HepG2 (cell line): ENCODE data around the gene ORM1. TPM values are rescaled to one million over a fixed set of nuclear protein-coding genes. Genes with fewer than 3 reads are reported as not detected.

Experiments
- DZIP1 ChIP-seq: sonication (generic); formaldehyde crosslinking; IDR thresholded peaks from 2 replicates; pipeline ENCODE4 v1.5.0; 2020; ENCODE audit warnings: mild to moderate bottlenecking, missing genetic modification reagents
- RFX5 ChIP-seq: IDR thresholded peaks from 2 replicates; pipeline ENCODE4 v1.6.1; 2011; ENCODE audit warnings: low read depth, low read length, improper control_type of control experiment
- ZHX2 ChIP-seq, 2 experiments: sonication (generic) in 1 of 2; formaldehyde crosslinking in 1 of 2; IDR thresholded peaks; 2 replicates each; pipeline versions ENCODE4 v1.6.1 to v1.9.0; 2014 to 2022; ENCODE audit warnings: antibody characterized with exemption in 1 of 2, borderline replicate concordance in 1 of 2, inconsistent platforms in 1 of 2, low read depth in 1 of 2, missing genetic modification reagents in 1 of 2
- ZNF879 ChIP-seq: sonication (generic); formaldehyde crosslinking; IDR thresholded peaks from 2 replicates; pipeline ENCODE4 v1.8.1; 2023; ENCODE audit warnings: missing genetic modification reagents
- ZSCAN12 ChIP-seq: sonication (generic); formaldehyde crosslinking; IDR thresholded peaks from 2 replicates; pipeline ENCODE4 v1.9.0; 2021; ENCODE audit warnings: mild to moderate bottlenecking, missing genetic modification reagents
- ZSCAN9 ChIP-seq: IDR thresholded peaks from 2 replicates; pipeline ENCODE4 v1.6.1; 2016; ENCODE audit warnings: borderline replicate concordance
- polyA plus RNA-seq, 8 experiments: library from polyadenylated mRNA; depleted of rRNA in 3 of 8; stranded (reverse) in 7 of 8; unstranded in 1 of 8; fragments of >200 nt; fragmentation: Illumina TruSeq in 4 of 8; extraction: Trizol in 4 of 8; gene quantifications; 2 replicates each; pipeline versions ENCODE4 v1.2.1 to v1.2.3, GENCODE V29; 2011 to 2016; ENCODE audit warnings: low read depth in 4 of 8, missing spikeins in 1 of 8, mixed read lengths in 1 of 8; ENCODE audit not compliant: insufficient read depth in 1 of 8
- total RNA-seq, 5 experiments: library from RNA; depleted of rRNA; stranded (reverse); fragments of >200 nt; fragmentation: Illumina TruSeq; extraction: Trizol; gene quantifications; 2 replicates each; pipeline ENCODE4 v1.2.3, GENCODE V29; 2016; ENCODE audit warnings: low read depth in 1 of 5

The ORM1 gene
- total and polyA plus RNA-seq, 2 of the 13 experiments (the other 11 are each of a cell fraction or from before 2014, with no cell fraction given), result 699 to 1,180 TPM

GRCh38 chr9:114357360-114357759 lies 34.5 kb downstream of the ORM1 start (continued):
- TF ChIP-seq ZHX2 (IDR thresholded peaks at IDR 0.05; ENCODE audit: low read depth) (no peak), ZHX2 (CRISPR knock-in tag; IDR thresholded peaks at IDR 0.05; ENCODE audit: borderline replicate concordance) (no peak), RFX5 (no peak), ZSCAN12 (no peak), DZIP1 (CRISPR knock-in tag) (no peak), ZSCAN9 (CRISPR knock-in tag) (no peak), ZNF879 (CRISPR knock-in tag) (no peak)
